Common myeloid progenitor, CD34-positive (primary cell): ENCODE measurements around the gene GPD1L.

ENCODE experiments used
- CTCF ChIA-PET: fragments of 350-600 bp; sonication (Branson Sonifier 250); formaldehyde crosslinking; loops from one replicate; lab custom pipeline; 2021; ENCODE audit warnings: antibody characterized with exemption; lab: Charles Lee
- POLR2A ChIA-PET: fragments of 350-600 bp; sonication (Branson Sonifier 250); formaldehyde crosslinking; loops from one replicate; lab custom pipeline; 2021; ENCODE audit warnings: antibody characterized with exemption; lab: Charles Lee
- DNase-seq, 3 donors: peaks; one replicate each; pipeline versions ENCODE4 v3.0.0 to v3.0.0-alpha.2; 2013
- H3K27ac ChIP-seq, 2 experiments: 1 replicate in 1 of 2; 2 replicates in 1 of 2; pipeline ENCODE4 v1.7.0; 2013; ENCODE audit warnings: inconsistent platforms in 2 of 2, low read length in 2 of 2, mild to moderate bottlenecking in 2 of 2, low read depth in 1 of 2, moderate library complexity in 1 of 2; ENCODE audit not compliant: severe bottlenecking in 2 of 2, insufficient read depth in 1 of 2, poor library complexity in 1 of 2
- H3K27me3 ChIP-seq, 5 experiments: replicated peaks in 2 of 5; 1 replicate in 3 of 5; 2 replicates in 2 of 5; pipeline versions ENCODE4 v1.6.1 to v1.7.0; 2013; ENCODE audit warnings: low read length in 4 of 5, mild to moderate bottlenecking in 2 of 5, moderate library complexity in 2 of 5, inconsistent platforms in 1 of 5; ENCODE audit not compliant: insufficient read depth in 5 of 5, control insufficient read depth in 4 of 5
- H3K36me3 ChIP-seq, 4 experiments: 1 replicate in 2 of 4; 2 replicates in 2 of 4; pipeline versions ENCODE4 v1.6.1 to v1.7.0; 2013; ENCODE audit warnings: low read length in 3 of 4, control low read depth in 1 of 4, mild to moderate bottlenecking in 1 of 4; ENCODE audit not compliant: control insufficient read depth in 4 of 4, insufficient read depth in 4 of 4
- H3K4me1 ChIP-seq, 4 experiments: 1 replicate in 3 of 4; 2 replicates in 1 of 4; pipeline versions ENCODE4 v1.6.1 to v1.7.1; 2013; ENCODE audit warnings: low read length in 3 of 4, mild to moderate bottlenecking in 3 of 4, control low read depth in 1 of 4, inconsistent platforms in 1 of 4, moderate library complexity in 1 of 4; ENCODE audit not compliant: control insufficient read depth in 4 of 4, insufficient read depth in 4 of 4; ENCODE audit errors: control extremely low read depth in 1 of 4
- H3K4me3 ChIP-seq, 7 experiments: 1 replicate in 4 of 7; 2 replicates in 3 of 7; pipeline versions ENCODE4 v1.5.1 to v1.7.0; 2013; ENCODE audit warnings: mild to moderate bottlenecking in 7 of 7, low read length in 6 of 7, moderate library complexity in 6 of 7, inconsistent platforms in 2 of 7, low read depth in 2 of 7, control low read depth in 1 of 7; ENCODE audit not compliant: insufficient read depth in 4 of 7, control insufficient read depth in 1 of 7; ENCODE audit errors: extremely low read depth in 1 of 7
- H3K9me3 ChIP-seq, 5 experiments: 1 replicate in 4 of 5; 2 replicates in 1 of 5; pipeline versions ENCODE4 v1.6.1 to v1.7.1; 2013; ENCODE audit warnings: low read length in 4 of 5, mild to moderate bottlenecking in 2 of 5, inconsistent platforms in 1 of 5, low read depth in 1 of 5, moderate library complexity in 1 of 5; ENCODE audit not compliant: control insufficient read depth in 4 of 5, insufficient read depth in 2 of 5; ENCODE audit errors: control extremely low read depth in 1 of 5
- WGBS: methylation state at CpG from one replicate; pipeline ENCODE4 v1.1.5; 2013; ENCODE audit not compliant: insufficient coverage; 5-methylcytosine and 5-hydroxymethylcytosine counted together

GPD1L gene

DNA sequence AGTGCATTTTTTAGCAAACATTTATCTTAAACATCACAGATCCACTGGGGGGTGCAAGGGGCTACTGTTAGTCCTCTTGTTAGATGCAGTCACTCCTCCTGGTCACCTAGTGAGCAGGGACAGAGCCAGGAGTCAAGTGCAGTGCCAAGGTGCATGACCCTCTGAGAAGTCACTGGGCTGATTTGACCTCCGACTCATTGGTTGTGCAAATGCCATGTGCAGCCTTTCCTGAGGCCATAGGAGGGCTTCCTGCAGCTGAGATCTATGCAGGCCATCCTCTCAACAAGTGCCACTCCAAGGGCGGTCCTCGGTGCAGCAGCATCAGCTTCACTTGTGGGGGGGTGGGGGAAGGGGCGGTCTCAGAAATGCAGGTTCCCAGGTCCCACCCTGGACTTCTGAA is 60.2 kb downstream of the GPD1L start:
- POLR2A ChIA-PET, result no interaction called here
- H3K27ac ChIP-seq, result no peak overlapping the region
- H3K9me3 ChIP-seq, result peaks cover 0 to 10% (median 4%) of the 10 kb centered on the region in 5 experiments
- H3K4me3 ChIP-seq, result no peak overlapping the region
- peaks cover 7 to 33% (median 14%) of the 10 kb centered on the region in 4 experiments for H3K36me3 ChIP-seq
- H3K27me3 ChIP-seq, result no peaks in the 10 kb centered on the region
- 100% methylated on average over 1 of the region's 4 CpGs for WGBS
- DNase-seq, result no peak
- CTCF ChIA-PET, result no interaction called here
- H3K4me1 ChIP-seq, result no peaks in the 10 kb centered on the region

DNA sequence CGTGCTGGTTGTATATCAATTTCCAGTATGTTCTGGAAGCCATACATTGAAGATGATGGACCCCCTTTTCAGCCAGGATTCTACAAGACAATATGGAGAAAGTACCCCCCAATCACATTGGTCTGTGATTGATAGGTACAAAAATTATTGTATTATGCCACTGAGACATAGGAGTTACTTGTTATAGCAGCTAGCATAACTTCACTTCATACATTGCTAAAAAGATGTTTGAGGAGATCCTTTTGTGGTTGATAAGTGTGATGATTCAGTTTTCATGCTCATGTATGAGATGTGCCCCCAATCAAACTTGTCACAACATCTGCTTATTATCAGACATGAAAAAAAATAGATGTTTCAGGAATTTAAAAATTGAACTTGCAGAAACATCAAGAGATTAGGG is 66.0 kb downstream of the GPD1L start:
- Histone ChIP-seq H3K27ac (no peak overlapping the region), H3K9me3 (peaks cover 0 to 17% (median 7%) of the 10 kb centered on the region in 5 experiments), H3K27me3 (no peaks in the 10 kb centered on the region), H3K36me3 (peaks cover 0 to 6% (median 2%) of the 10 kb centered on the region in 4 experiments), H3K4me3 (no peak overlapping the region), H3K4me1 (peaks cover 0 to 5% (median 2%) of the 10 kb centered on the region in 4 experiments)
- ChIA-PET CTCF (interaction anchor here (1.3 to 1.8 kb wide), 2 partner anchors 123 to 167 kb away, joined by 3 to 5 read pairs; no protein-coding TSS in a partner anchor), POLR2A (no interaction called here)
- no CpG with 5 or more reads among the region's 1 CpG for WGBS
- DNase-seq, result no peak

DNA sequence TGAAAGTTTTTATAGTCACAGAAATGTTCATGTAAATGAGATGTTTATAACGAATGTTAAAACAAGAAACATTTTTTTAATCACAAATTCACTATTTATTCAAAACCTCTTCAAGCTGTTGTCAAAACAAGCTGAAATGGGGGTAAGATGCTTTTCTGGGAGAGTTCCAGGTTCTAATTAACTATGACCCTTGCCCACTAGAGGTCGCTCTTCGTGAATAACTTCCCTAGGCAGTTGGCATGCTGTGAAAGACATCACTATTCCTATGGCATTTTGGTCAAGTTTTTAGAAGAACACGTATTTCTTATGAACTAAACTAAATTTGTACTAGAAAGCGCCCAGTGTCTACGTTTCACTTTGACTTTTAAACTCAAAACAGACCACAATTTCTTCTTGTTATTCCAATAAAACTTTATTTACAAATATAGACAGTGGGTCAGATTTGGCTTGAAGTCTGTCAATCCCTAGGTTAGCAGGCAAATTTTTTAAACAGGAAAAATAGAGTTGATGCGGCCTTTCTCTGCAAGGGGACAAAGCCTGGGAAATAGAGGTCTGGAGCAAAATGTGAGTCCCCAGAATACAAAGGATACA is 69.3 kb downstream of the GPD1L start:
- Histone ChIP-seq H3K27me3 (no peaks in the 10 kb centered on the region), H3K4me1 (peaks cover 0 to 8% (median 4%) of the 10 kb centered on the region in 4 experiments), H3K27ac (no peak overlapping the region), H3K9me3 (peaks cover 0 to 14% (median 7%) of the 10 kb centered on the region in 5 experiments), H3K36me3 (peaks cover 0 to 4% (median 0%) of the 10 kb centered on the region in 4 experiments), H3K4me3 (no peak overlapping the region)
- ChIA-PET CTCF (interaction anchor here (0.6 to 6.2 kb wide), 18 partner anchors 11 to 295 kb away, joined by 3 to 85 read pairs (median 4); partner anchors contain the start of gene CMTM8), POLR2A (no interaction called here)
- DNase-seq, result peak; percentile 77 to 89 (median 83)
- 40% methylated on average over 2 of the region's 7 CpGs for WGBS

DNA sequence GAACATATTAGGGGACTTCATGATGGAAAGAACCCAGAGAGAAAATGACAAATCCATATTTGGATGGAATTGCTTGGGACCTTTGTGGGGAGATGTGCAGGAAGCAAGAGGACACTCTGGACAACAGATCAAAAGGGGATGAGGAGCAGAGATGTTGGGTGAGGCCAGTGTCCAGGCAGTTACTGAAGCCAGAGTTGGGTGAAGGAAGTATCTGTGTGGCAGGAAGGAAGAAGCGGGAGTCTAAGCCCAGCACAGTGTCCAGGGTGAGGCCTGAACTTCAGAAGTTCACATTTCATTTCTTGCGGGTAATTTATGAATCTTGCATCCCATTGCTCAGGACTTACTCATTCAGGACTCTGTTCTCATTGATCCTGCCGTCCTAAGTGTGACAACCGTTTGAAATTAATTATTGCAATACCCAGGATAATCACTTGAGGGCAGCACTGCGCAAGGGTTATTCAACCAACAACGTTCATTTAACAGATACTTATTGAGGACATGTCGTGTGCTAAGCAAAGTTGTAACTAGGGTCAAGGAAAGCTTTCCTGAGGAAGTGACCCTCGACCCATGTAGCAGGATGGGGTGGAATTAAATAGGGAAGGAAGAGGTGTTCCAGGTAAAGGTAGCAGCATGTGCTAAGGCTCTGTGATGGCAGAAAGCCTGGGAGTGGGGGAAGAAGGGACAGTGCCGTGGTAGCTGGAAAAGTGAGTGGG is 70.7 kb downstream of the GPD1L start:
- peaks cover 0 to 4% (median under 1%) of the 10 kb centered on the region in 5 experiments for H3K9me3 ChIP-seq
- DNase-seq, result peak; percentile 66 to 82 (median 70)
- peak overlapping the region in 2 of 7 experiments; percentile 30 to 40 for H3K4me3 ChIP-seq
- WGBS, result 34% methylated on average over 4 of the region's 9 CpGs
- CTCF ChIA-PET, result interaction anchor here (0.7 to 6.2 kb wide), 30 partner anchors 8 to 293 kb away, joined by 3 to 85 read pairs (median 4); partner anchors contain the start of gene CMTM8
- H3K4me1 ChIP-seq, result peaks cover 0 to 8% (median 4%) of the 10 kb centered on the region in 4 experiments
- H3K27me3 ChIP-seq, result no peaks in the 10 kb centered on the region
- H3K27ac ChIP-seq, result no peak overlapping the region
- POLR2A ChIA-PET, result no interaction called here
- no peaks in the 10 kb centered on the region for H3K36me3 ChIP-seq

DNA sequence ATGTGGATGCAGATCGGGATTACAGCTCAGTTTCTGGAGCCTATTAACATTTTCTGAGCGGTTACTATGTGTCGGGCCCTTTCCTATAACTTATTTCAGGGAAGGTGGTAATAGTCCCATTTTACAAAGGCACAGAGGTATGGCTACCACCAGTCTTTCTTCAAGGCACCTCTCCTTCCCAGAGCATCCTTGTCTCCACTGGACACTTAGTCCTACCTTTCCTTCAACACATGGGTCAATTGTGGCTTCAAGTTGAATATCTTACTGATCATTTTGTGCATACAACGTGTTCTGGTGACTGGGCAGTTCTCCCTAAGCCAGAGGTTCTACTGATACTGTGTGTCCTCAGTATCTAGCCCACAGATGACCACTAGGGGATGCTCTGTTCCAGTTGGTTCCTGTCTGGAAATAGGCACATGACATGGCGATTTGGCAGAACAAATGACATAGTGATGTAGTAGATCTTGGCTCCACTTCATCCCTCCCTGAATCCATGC is 71.3 kb downstream of the GPD1L start:
- WGBS, result 21% methylated on average over 5 of the region's 5 CpGs
- peak; percentile 85 to 86 (median 85) for DNase-seq
- Histone ChIP-seq H3K4me3 (peak overlapping the region in 1 of 7 experiments; percentile 30), H3K4me1 (peaks cover 0 to 8% (median 4%) of the 10 kb centered on the region in 4 experiments), H3K27me3 (no peaks in the 10 kb centered on the region), H3K9me3 (no peaks in the 10 kb centered on the region), H3K36me3 (no peaks in the 10 kb centered on the region), H3K27ac (no peak overlapping the region)
- CTCF ChIA-PET, result interaction anchor here (0.6 to 6.2 kb wide), 24 partner anchors 9 to 290 kb away, joined by 3 to 85 read pairs (median 5); partner anchors contain the start of gene CMTM8
- POLR2A ChIA-PET, result no interaction called here

DNA sequence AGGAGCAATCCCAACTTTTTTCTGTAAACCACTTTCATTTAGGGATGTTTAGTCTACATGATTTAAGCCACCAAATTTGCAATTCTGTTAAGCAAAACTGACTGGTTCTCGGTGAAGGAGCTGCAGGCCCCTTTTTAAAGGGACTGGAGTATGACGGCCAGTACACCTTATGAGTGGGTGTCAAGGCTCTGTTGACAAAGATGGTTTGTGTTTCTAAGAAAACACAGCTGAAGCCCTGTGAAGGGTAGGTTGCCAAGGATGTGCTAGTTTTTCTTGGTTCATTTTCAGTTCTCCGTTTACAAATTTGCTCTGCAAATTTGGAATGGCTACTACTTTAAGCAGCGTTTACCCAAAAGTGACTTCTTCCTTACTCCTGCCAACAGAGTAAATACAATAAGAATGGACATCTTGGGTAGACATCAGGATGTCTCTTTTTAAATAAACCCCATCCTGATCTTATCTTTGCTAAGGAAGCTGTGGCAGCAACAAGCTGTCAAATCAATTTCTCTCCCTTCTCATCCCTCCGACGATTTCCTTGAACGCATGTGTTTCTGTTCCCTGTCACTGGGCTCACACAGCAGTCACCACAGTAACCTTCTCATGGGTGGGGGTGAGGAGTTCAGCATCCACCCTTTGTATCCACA is 73.8 kb downstream of the GPD1L start:
- no peaks in the 10 kb centered on the region for H3K36me3 ChIP-seq
- no peaks in the 10 kb centered on the region for H3K27me3 ChIP-seq
- no peak for DNase-seq
- CTCF ChIA-PET, result interaction anchor here (0.9 to 6.2 kb wide), 7 partner anchors 60 to 166 kb away, joined by 3 to 85 read pairs (median 3); partner anchors contain the start of gene CMTM8
- no peak overlapping the region for H3K4me3 ChIP-seq
- POLR2A ChIA-PET, result no interaction called here
- H3K9me3 ChIP-seq, result no peaks in the 10 kb centered on the region
- H3K27ac ChIP-seq, result no peak overlapping the region
- WGBS, result 87% methylated on average over 4 of the region's 7 CpGs
- peaks cover 0 to 8% (median 4%) of the 10 kb centered on the region in 4 experiments for H3K4me1 ChIP-seq
